ENCODE data around the gene GAA. TPM values are rescaled to one million over a fixed set of nuclear protein-coding genes. Genes with fewer than 3 reads are reported as not detected.
"Not testable (repeated sequence)": the region's sequence is repeated elsewhere in the genome, so short reads cannot be mapped to it uniquely, and the experiment has no call there.

Gene GAA
- total and polyA plus RNA-seq, 9 donors: 2.4 to 77.3 (median 25.6) TPM

DNA sequence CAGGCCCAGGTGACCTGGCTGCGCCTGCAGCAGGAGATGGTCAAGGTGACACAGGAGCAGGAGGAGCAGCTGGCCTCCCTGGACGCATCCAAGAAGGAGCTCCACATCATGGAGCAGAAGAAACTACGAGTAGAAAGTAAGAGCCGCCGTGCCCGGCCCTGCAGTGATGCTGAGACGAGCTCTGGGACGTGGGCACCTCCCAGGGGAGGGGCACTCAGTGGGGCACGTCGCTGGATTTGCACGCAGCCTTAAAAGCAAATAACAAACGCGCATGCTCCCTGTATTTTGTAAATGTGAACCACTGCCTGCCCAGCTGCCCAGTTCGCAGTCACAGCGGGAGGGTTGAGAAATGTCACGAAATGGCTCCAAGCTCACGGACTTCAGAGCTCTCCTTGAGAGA is 15.3 kb upstream of the GAA start:
- Histone ChIP-seq H3K27me3 (no peaks in the 10 kb centered on the region), H3K4me3 (no peak overlapping the region), H3K4me1 (ENCODE audit: insufficient read depth) (no peaks in the 10 kb centered on the region), H3K27ac (no peak overlapping the region), H3K9me3 (no peaks in the 10 kb centered on the region), H3K36me3 (no peaks in the 10 kb centered on the region)
- 88 to 94% (median 88%) methylated on average over 17 of the region's 17 CpGs for WGBS, 3 donors
- intact Hi-C loops (cut with DNase I): no loop called here
- no peak for DNase-seq
- no peak for TF ChIP-seq EP300 (IDR thresholded peaks at IDR 0.05)
- TF ChIP-seq, protein P1, sequence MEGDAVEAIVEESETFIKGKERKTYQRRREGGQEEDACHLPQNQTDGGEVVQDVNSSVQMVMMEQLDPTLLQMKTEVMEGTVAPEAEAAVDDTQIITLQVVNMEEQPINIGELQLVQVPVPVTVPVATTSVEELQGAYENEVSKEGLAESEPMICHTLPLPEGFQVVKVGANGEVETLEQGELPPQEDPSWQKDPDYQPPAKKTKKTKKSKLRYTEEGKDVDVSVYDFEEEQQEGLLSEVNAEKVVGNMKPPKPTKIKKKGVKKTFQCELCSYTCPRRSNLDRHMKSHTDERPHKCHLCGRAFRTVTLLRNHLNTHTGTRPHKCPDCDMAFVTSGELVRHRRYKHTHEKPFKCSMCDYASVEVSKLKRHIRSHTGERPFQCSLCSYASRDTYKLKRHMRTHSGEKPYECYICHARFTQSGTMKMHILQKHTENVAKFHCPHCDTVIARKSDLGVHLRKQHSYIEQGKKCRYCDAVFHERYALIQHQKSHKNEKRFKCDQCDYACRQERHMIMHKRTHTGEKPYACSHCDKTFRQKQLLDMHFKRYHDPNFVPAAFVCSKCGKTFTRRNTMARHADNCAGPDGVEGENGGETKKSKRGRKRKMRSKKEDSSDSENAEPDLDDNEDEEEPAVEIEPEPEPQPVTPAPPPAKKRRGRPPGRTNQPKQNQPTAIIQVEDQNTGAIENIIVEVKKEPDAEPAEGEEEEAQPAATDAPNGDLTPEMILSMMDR (IDR thresholded peaks at IDR 0.05): no peak
- no peak for TF ChIP-seq POLR2A (IDR thresholded peaks at IDR 0.05)

DNA sequence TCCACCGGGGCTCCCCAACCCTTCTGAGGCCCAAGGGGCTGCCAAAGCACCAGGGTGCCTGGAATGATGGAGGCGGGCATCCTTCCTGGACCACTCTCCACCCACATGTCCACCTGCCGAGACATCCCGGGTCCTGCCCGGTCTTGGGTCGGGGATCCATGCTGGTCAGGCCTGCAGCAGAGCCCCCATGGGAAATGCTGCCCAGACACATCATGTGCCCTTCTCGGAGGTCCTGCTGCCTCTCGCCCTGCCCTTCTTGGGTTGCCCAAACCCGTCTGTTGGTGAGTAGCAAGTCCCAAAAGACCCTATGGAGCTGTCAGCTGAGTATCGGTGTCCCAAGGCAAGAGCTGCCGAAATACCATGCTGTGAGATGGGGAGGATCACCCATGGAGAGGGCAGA is 14.8 kb upstream of the GAA start:
- Histone ChIP-seq H3K4me3 (no peak overlapping the region), H3K36me3 (no peaks in the 10 kb centered on the region), H3K27ac (no peak overlapping the region), H3K9me3 (no peaks in the 10 kb centered on the region), H3K4me1 (ENCODE audit: insufficient read depth) (no peaks in the 10 kb centered on the region), H3K27me3 (no peaks in the 10 kb centered on the region)
- TF ChIP-seq, protein P1 (IDR thresholded peaks at IDR 0.05): no peak
- no peak for TF ChIP-seq EP300 (IDR thresholded peaks at IDR 0.05)
- TF ChIP-seq POLR2A (IDR thresholded peaks at IDR 0.05): no peak
- 92 to 98% (median 94%) methylated on average over 11 of the region's 11 CpGs for WGBS, 3 donors
- no peak for DNase-seq
- intact Hi-C loops (cut with DNase I): no loop called here

DNA sequence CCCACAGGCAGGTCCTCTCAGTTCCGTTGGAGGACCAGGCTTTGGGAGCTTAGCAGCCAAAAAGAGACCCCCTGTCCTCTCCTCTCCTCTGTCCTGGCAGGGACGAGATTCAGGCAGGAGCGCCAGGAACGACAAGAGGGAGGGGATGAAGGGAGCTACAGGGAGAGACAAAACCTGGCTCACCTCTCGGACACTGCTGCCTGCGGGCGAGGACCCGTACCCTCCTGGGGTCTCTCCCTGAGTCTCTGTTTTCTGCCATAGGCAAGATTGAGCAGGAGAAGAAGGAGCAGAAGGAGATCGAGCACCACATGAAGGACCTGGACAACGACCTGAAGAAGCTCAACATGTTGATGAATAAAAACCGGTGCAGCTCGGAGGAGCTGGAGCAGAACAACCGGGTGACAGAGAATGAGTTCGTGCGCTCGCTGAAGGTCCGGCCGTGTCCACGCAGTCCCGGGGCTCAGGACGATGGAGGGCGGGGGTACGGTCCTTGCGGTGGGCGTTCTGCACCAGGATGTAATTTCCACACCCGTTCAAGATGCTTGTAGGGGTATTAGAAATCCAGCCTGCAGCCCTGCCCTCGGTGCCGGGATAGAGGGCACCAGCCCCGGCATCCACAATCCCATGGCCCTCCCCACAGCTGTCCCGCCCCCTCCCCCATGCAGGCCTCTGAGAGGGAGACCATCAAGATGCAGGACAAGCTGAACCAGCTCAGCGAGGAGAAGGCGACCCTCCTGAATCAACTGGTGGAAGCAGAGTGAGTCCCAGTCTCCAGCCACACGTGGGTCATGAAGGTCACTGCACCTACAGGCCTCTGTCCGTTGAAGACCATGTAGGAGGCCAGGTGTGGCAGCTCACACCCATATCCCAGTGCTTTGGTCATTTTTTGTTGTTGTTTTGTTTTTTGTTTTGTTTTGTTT is 13.8 kb upstream of the GAA start:
- H3K4me1 ChIP-seq (ENCODE audit: insufficient read depth): no peaks in the 10 kb centered on the region
- H3K27ac ChIP-seq: no peak overlapping the region
- H3K27me3 ChIP-seq: no peaks in the 10 kb centered on the region
- no peaks in the 10 kb centered on the region for H3K9me3 ChIP-seq
- no peak for DNase-seq
- intact Hi-C loops (cut with DNase I): no loop called here
- TF ChIP-seq, protein P1 (IDR thresholded peaks at IDR 0.05): no peak
- TF ChIP-seq EP300 (IDR thresholded peaks at IDR 0.05) (no peak), POLR2A (IDR thresholded peaks at IDR 0.05) (no peak)
- 82 to 84% (median 83%) methylated on average over 34 of the region's 34 CpGs for WGBS, 3 donors
- H3K4me3 ChIP-seq: no peak overlapping the region
- H3K36me3 ChIP-seq: no peaks in the 10 kb centered on the region

DNA sequence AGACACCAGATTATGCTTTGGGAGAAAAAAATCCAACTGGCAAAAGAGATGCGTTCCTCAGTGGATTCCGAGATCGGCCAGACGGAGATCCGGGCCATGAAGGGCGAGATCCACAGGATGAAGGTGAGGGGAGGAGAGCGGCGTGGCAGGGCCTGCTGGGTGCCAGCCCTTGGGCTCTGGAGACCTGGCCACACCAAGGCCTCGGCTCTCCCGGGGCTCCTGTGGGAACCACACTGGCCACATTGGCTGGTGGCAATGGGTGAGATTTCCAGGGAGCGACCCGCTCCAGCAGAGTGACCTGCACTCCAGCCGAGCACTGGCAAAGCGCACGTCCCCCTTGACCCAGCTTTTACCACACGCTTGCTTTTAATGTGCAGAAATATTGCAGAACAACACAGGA is 11.6 kb upstream of the GAA start:
- WGBS, 3 donors: 94 to 96% (median 95%) methylated on average over 16 of the region's 16 CpGs
- H3K9me3 ChIP-seq: no peaks in the 10 kb centered on the region
- no peak overlapping the region for H3K4me3 ChIP-seq
- intact Hi-C loops (cut with DNase I): no loop called here
- H3K27me3 ChIP-seq: no peaks in the 10 kb centered on the region
- H3K36me3 ChIP-seq: no peaks in the 10 kb centered on the region
- no peaks in the 10 kb centered on the region for H3K4me1 ChIP-seq (ENCODE audit: insufficient read depth)
- no peak overlapping the region for H3K27ac ChIP-seq
- TF ChIP-seq, protein P1 (IDR thresholded peaks at IDR 0.05): no peak
- TF ChIP-seq EP300 (IDR thresholded peaks at IDR 0.05) (no peak), POLR2A (IDR thresholded peaks at IDR 0.05) (no peak)
- no peak for DNase-seq

DNA sequence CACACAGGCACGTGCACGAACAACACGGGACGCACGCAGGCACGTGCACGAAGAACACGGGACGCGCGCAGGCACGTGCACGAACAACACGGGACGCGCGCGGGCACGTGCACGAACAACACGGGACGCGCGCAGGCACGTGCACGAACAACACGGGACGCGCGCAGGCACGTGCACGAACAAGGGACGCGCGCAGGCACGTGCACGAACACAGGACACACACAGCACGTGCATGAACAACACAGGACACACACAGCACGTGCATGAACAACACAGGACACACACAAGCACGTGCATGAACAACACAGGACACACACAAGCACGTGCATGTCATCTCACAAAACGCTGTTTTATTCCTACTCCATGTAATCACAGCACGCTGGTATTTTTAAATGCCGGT is 11.2 kb upstream of the GAA start:
- whole genome bisulfite sequencing, 3 donors: 92 to 96% (median 94%) methylated on average over 44 of the region's 44 CpGs
- H3K27ac ChIP-seq; DNase-seq; H3K27me3 ChIP-seq; H3K4me3 ChIP-seq; H3K4me1 ChIP-seq (ENCODE audit: insufficient read depth); H3K36me3 ChIP-seq; intact Hi-C loops (cut with DNase I); H3K9me3 ChIP-seq: not testable (repeated sequence)
